Heart left ventricle (tissue), 13 donors: ENCODE measurements around the gene GAP43.

Experiments
- POLR2A ChIP-seq, 2 donors: fragments of 450-650 bp; IDR thresholded peaks; one replicate each; pipeline ENCODE4 v1.6.1; 2017; ENCODE audit warnings: antibody characterized with exemption in 2 of 2, mild to moderate bottlenecking in 2 of 2, moderate library complexity in 2 of 2
- TF ChIP-seq, protein P1 (sequence below), 12 donors: fragments of 200-600 bp; sonication (generic) in 4 of 12; IDR thresholded peaks; one replicate each; pipeline versions ENCODE4 v1.5.0 to v1.8.0; 2018 to 2022; ENCODE audit warnings: antibody characterized with exemption in 12 of 12, mild to moderate bottlenecking in 5 of 12
- donor health status: ischemic (EF 13 %, LVEDD 7.1; RV severe dilation, severe dysfunction).
- donor health status: DM: no; HTN: yes; CAD: no.
- donor health status: DM: no; HTN: no; CAD: no.
- donor health status: ischemic (EF 25% LVEDD 6.9; RV normal size, moderate dysfunction).
- donor health status: ischemic (EF 25% LVEDD 5.7; RV mildly dilated, moderate dysfunction).
- donor health status: ischemic (EF 35%, LVEDD 5.7; RV mildly dilated, moderate dysfunction).
- donor health status: nonischemic (EF 11% LVEDD 7.7; RV severe dilation, severe dysfunction).
- donor health status: DM: yes; HTN: yes; CAD: no.
- donor health status: PGD.
- donor health status: ischemic (EF 29% LVEDD 5.4; RV normal size, mild dysfunction).
- donor health status: nonischemic (EF 23%, LVEDD 6.1; RV moderate dilation, normal function).

DNA sequence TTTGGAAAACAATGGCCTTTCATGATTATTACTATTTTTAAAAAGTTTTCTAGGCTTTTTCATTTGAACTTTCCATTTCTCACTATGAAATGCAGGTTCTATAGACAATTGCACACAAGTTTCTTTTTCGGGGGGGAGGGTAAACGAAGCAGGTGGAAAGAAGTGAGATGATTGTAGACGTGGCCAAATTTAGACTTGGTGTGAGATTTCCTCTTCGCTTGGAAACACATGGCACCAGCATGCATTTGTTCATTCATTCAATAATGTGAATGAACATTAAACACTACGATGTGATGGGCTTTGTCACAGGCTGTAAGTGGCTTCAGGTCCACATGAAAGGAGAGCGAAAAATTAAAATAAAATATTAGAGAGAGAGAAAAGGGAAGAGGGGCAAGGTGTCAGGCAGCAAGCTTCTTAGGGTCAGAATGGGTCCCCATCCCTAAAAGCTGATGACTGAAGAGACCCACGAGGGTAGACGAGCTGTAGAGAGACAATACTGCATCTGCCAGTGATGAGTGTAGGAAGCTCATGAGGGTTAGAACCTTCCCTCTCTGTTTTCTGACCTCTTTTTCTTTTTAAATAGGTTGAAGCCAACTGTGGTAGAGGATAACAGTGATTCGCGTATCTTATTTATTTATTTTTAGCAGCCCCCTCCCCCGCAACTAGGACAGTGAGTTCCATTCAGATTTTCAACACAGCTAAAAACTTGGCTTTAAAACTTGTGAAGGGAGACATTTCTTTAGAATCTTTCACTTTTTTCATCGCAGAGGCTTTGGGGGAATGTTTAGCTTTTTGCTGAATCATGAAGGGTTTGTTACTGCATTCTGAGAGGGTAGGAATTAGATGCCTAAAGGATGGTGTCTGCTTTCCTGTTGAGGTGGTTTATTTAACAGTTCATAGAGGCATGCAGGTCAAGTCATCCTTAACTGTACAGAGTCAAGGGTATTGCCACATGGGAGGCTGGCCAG lies 36.2 kb downstream of the GAP43 start:
- no peak for TF ChIP-seq POLR2A (IDR thresholded peaks at IDR 0.05)
- TF ChIP-seq, protein P1, sequence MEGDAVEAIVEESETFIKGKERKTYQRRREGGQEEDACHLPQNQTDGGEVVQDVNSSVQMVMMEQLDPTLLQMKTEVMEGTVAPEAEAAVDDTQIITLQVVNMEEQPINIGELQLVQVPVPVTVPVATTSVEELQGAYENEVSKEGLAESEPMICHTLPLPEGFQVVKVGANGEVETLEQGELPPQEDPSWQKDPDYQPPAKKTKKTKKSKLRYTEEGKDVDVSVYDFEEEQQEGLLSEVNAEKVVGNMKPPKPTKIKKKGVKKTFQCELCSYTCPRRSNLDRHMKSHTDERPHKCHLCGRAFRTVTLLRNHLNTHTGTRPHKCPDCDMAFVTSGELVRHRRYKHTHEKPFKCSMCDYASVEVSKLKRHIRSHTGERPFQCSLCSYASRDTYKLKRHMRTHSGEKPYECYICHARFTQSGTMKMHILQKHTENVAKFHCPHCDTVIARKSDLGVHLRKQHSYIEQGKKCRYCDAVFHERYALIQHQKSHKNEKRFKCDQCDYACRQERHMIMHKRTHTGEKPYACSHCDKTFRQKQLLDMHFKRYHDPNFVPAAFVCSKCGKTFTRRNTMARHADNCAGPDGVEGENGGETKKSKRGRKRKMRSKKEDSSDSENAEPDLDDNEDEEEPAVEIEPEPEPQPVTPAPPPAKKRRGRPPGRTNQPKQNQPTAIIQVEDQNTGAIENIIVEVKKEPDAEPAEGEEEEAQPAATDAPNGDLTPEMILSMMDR (IDR thresholded peaks at IDR 0.05), result no peak
